WERI-Rb-1 (cell line): ENCODE results near the gene TOMT.

Source experiments
- DNase-seq: peaks from one replicate; pipeline ENCODE4 v3.0.0-alpha.2; 2020
- H3K27ac ChIP-seq: fragments of 250-450 bp; sonication (Bioruptor Pico); 2 replicates; pipeline ENCODE4 v1.5.1; 2020; ENCODE audit warnings: mild to moderate bottlenecking, moderate library complexity
- H3K27me3 ChIP-seq: fragments of 250-450 bp; sonication (Bioruptor Pico); 2 replicates; pipeline ENCODE4 v1.5.1; 2021; ENCODE audit warnings: mild to moderate bottlenecking, low read depth, moderate library complexity; ENCODE audit not compliant: insufficient read depth, severe bottlenecking
- H3K36me3 ChIP-seq: fragments of 250-450 bp; sonication (Bioruptor Pico); 2 replicates; pipeline ENCODE4 v1.5.1; 2020; ENCODE audit warnings: mild to moderate bottlenecking, moderate library complexity
- H3K4me3 ChIP-seq: 2 replicates; pipeline ENCODE4 v1.5.1; 2011; ENCODE audit warnings: low read depth, mild to moderate bottlenecking, control low read depth, low read length
- H3K9me3 ChIP-seq: fragments of 250-450 bp; sonication (Bioruptor Pico); 2 replicates; pipeline ENCODE4 v1.5.1; 2021; ENCODE audit warnings: mild to moderate bottlenecking, moderate library complexity; ENCODE audit not compliant: severe bottlenecking
- CTCF ChIP-seq: IDR thresholded peaks from 2 replicates; pipeline ENCODE4 v1.5.1; 2011; ENCODE audit warnings: low read depth, mild to moderate bottlenecking, control low read depth, inconsistent platforms, low read length

Gene TOMT

GRCh38 chr11:72102631-72102945 is 3.1 kb upstream of the TOMT start:
- no peak for TF ChIP-seq CTCF
- Histone ChIP-seq H3K4me3 (peak overlapping the region; percentile 92), H3K27me3 (no peaks in the 10 kb centered on the region), H3K27ac (peak overlapping the region; percentile 98), H3K9me3 (no peaks in the 10 kb centered on the region), H3K36me3 (peaks cover 35% of the 10 kb centered on the region)
- DNase-seq, result no peak

DNA sequence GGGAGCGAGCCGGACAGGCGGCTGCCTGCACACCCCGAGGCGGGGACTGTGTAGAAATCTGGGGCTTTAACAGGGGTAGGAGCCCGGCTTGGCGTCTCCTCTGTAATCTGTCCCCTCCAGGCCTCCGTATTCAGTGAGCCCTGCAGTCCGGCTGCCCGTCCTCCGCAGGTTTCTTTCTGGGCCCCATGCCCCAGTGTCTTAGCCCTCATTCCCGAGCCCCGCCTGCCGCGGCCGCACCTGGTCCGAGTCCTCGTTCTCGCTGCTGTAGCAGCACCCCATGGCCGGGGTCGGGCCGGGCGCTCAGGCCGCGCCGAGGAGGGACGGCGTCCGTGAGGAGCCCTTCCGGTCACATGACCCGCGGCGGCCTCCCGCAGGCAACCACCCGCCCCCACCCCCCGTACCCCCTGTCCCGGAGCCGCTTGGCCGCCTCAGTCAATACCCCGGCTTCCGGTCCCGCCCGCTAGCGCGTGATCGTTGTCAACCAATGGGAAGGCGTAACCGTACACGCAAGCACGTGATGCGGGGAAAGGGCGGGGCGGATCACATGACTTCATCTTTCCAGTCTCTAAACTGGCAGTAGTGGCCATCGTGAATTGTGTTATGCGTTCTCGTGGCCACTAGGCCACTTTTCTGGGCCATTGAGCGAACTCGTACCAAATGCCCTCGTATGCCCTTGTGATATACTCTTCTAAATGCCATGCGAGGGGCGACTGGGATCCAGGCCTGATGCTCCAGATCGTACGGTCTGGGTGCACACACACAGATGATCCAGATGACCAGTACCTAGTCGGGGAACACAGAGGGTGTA is 2.6 kb upstream of the TOMT start, which contains the start of gene LAMTOR1:
TSS of gene LAMTOR1 (minus strand) at position 352 of the 808 bp plus-strand sequence. CDS start at position 279, 73 bp downstream.
- Histone ChIP-seq H3K27ac (peak within 1 kb of the TSS; percentile 98), H3K9me3 (no peaks in the 10 kb centered on the region), H3K4me3 (peak within 1 kb of the TSS; percentile 92), H3K36me3 (peaks cover 31% of the 10 kb centered on the region), H3K27me3 (no peaks in the 10 kb centered on the region)
- peak; percentile 99 for DNase-seq
- peak; percentile 55 for TF ChIP-seq CTCF

- TF ChIP-seq CTCF, result no peak
- peak overlapping the region; percentile 51 for H3K4me3 ChIP-seq
- no peaks in the 10 kb centered on the region for H3K9me3 ChIP-seq
- no peak for DNase-seq
- peak overlapping the region; percentile 85 for H3K27ac ChIP-seq
- H3K36me3 ChIP-seq, result peaks cover 25% of the 10 kb centered on the region
- no peaks in the 10 kb centered on the region for H3K27me3 ChIP-seq
Observed at GRCh38 chr11:72103754-72104167, 2.0 kb upstream of the TOMT start.

GRCh38 chr11:72111300-72112142 is 5.8 kb downstream of the TOMT start:
- DNase-seq, result no peak
- no peak for TF ChIP-seq CTCF
- no peaks in the 10 kb centered on the region for H3K27me3 ChIP-seq
- H3K9me3 ChIP-seq, result no peaks in the 10 kb centered on the region
- H3K36me3 ChIP-seq, result 0 out of 2 replicates have a peak, but pooled peaks cover 2% of the 10 kb centered on the region
- peak overlapping the region; percentile 99 for H3K27ac ChIP-seq
- peak overlapping the region; percentile 77 for H3K4me3 ChIP-seq

DNA sequence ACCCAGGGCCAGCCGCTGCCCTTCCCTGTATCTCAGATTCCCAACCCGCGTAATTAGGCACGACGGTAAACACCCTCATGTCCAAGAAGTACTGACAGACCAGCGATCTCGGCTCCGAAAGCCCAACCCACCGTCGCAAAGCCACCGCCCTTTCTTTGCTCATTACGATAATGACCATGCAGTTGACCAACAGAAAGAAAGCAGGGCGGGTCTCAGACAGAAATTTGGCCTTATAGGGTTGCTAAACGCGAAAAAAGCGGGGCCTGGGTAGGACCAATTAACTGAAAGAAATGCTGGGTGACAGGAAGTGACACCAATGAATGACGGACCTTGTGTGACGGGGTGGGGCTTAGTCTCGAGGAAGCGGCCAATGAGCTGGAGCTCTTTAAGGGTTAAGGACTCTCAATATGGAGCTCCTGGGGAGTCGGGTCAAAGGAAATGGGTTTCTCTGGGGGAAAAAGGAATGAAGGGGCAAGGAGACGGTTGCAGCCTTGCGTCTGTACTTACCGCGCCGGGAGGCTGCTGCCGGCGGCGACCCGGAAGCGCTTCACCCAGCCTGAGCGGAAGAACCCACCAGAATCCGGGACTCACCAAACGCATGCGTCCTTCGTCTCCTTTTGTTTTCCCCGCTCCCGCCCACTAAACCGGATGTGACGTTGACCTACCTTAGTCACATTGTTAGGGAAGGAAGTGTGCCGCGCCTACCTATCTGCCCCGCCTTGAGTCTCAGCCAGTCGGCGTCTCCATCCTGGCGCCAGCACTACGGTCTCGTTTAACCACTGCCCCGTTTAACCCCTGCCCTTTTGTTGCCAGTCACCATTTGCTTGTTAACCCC is 6.6 kb downstream of the TOMT start, which contains the start of gene ANAPC15:
TSS of gene ANAPC15 (minus strand) at position 553 of the 835 bp plus-strand sequence. CDS start 1,419 bp downstream, outside the sequence.
- no peak for TF ChIP-seq CTCF
- H3K4me3 ChIP-seq, result peak within 1 kb of the TSS; percentile 77

More for the DNA sequence above, 6.6 kb downstream of the TOMT start, which contains the start of gene ANAPC15:
- Histone ChIP-seq H3K27me3 (no peaks in the 10 kb centered on the region), H3K9me3 (no peaks in the 10 kb centered on the region), H3K36me3 (0 out of 2 replicates have a peak, but pooled peaks cover 2% of the 10 kb centered on the region), H3K27ac (peak within 1 kb of the TSS; percentile 99)
- DNase-seq, result peak; percentile 98
